ENCODE measurements around the gene IGSF23.

- TF ChIP-seq CTCF (IDR thresholded peaks at IDR 0.05): no peak
- TF ChIP-seq POLR2A (IDR thresholded peaks at IDR 0.05): no peak
These were observed 68.8 kb downstream of the IGSF23 start for GRCh38 chr19:44681992-44682790.
